Measurements from ENCODE around the gene CLRN3. TPM values are rescaled to one million over a fixed set of nuclear protein-coding genes. Genes with fewer than 3 reads are reported as not detected.

Gene CLRN3, protein sequence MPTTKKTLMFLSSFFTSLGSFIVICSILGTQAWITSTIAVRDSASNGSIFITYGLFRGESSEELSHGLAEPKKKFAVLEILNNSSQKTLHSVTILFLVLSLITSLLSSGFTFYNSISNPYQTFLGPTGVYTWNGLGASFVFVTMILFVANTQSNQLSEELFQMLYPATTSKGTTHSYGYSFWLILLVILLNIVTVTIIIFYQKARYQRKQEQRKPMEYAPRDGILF
- total RNA-seq = under 1 TPM in 1 of 2 donors, not detected in 1; 0.26 TPM

DNA sequence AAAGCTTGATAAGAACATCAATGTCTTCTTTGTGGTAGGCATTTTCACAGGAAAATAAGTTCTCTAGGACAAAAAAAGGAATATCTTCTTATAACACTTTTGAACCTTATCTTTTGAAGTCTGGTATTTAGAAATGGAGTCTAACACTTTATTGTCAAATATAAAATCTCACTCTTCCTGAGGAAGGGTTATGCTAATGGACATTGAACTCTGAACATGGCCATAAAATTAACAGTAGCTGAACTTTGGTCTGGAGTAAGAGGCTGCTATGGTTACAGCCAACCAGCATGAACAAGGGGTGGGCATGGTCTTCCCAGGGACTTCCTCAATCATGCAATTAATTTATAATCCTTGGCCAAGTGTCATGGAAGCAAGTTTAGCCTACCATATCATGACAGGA is at the start of gene CLRN3:
Gene CLRN3 (minus strand): TSS at position 199 of the 400 bp plus-strand sequence. CDS start 157 bp downstream, at position 42.
- Histone ChIP-seq H3K9me3 (no peaks in the 10 kb centered on the region), H3K27ac (no peak within 1 kb of the TSS), H3K36me3 (replicated peaks in 1 of 2; ENCODE audit: insufficient read depth in 1 of 2, low read depth in 2 of 2) (no peaks in the 10 kb centered on the region), H3K27me3 (no peaks in the 10 kb centered on the region), H3K4me3 (no peak within 1 kb of the TSS), H3K4me1 (no peaks in the 10 kb centered on the region)
- DNase-seq (no peak), ATAC-seq (no peak)
- intact Hi-C loops (cut with DNase I) = no loop called here
- TF ChIP-seq POLR2A (IDR thresholded peaks at IDR 0.05) = no peak
- TF ChIP-seq, protein P1, sequence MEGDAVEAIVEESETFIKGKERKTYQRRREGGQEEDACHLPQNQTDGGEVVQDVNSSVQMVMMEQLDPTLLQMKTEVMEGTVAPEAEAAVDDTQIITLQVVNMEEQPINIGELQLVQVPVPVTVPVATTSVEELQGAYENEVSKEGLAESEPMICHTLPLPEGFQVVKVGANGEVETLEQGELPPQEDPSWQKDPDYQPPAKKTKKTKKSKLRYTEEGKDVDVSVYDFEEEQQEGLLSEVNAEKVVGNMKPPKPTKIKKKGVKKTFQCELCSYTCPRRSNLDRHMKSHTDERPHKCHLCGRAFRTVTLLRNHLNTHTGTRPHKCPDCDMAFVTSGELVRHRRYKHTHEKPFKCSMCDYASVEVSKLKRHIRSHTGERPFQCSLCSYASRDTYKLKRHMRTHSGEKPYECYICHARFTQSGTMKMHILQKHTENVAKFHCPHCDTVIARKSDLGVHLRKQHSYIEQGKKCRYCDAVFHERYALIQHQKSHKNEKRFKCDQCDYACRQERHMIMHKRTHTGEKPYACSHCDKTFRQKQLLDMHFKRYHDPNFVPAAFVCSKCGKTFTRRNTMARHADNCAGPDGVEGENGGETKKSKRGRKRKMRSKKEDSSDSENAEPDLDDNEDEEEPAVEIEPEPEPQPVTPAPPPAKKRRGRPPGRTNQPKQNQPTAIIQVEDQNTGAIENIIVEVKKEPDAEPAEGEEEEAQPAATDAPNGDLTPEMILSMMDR (IDR thresholded peaks at IDR 0.05) = no peak

DNA sequence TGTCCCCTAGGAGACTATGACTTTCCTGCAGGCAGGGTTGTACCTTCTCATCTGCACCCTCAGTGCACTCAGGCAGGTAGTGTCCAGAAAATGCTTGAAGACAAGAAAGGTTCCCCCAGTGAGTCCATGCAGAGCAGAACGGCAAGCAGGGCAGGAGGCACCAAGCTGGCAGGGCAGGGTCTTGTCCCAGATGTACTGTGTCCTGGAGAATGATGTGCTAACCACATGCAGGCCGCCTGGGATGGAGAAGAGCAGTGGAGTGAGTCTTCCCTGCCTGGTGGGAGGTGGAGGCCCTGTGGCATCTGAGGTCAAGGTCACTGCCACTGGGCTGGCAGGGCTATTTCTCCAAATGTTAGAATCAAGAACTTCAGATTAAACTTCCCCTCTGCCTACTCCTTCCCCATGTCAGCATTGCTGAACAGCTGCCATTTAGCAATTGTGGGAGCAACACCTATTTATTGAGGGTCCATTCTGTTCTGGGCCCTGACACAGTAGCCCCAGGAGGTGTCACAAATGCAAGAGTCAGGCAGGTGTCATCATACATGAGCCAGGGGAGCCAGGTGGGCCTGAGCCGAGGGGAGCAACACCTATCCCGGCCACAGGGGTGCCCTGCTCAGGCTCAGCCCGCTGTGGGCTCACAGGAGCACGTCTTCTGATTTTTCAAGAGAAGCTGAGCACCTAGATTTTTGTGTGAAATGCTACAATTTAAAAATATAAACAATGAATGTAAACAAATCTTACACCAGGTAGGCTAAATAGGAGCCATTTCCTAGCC is 48.3 kb upstream of the CLRN3 start:
- no peaks in the 10 kb centered on the region for H3K36me3 ChIP-seq (replicated peaks in 1 of 2; ENCODE audit: insufficient read depth in 1 of 2, low read depth in 2 of 2)
- ATAC-seq (no peak), DNase-seq (no peak)
- no peak for TF ChIP-seq POLR2A (IDR thresholded peaks at IDR 0.05)
- TF ChIP-seq, protein P1 (IDR thresholded peaks at IDR 0.05) = no peak
- no peak overlapping the region for H3K4me3 ChIP-seq
- no peaks in the 10 kb centered on the region for H3K9me3 ChIP-seq
- no peaks in the 10 kb centered on the region for H3K27me3 ChIP-seq
- no peaks in the 10 kb centered on the region for H3K4me1 ChIP-seq
- 73 to 74% methylated on average over 5 to 6 of the region's 6 CpGs for WGBS, 2 donors
- H3K27ac ChIP-seq = no peak overlapping the region
- intact Hi-C loops (cut with DNase I) = no loop called here

DNA sequence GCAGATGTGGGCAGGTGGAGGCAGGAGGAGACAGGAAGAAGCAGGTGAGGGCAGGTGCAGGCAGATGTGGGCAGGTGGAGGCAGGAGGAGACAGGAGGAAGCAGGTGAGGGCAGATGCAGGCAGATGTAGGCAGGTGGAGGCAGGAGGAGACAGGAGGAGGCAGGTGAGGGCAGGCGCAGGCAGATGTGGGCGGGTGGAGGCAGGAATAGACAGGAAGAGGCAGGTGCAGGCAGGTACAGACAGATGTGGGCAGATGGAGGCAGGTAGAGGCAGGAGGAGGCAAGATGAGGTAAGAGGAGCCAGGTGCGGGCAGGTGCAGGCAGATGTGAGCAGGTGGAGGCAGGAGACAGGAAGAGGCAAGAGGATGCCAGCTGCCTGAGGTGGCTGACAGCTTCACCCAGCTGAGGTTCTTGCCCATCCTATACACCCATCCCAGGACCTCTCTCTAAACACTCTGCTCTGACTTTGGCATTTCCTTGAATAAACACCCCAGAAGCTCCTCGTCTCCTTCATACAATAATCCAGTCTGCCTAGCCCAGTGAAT is 47.1 kb upstream of the CLRN3 start:
- Histone ChIP-seq H3K4me3 (no peak overlapping the region), H3K27me3 (no peaks in the 10 kb centered on the region), H3K9me3 (no peaks in the 10 kb centered on the region), H3K36me3 (replicated peaks in 1 of 2; ENCODE audit: insufficient read depth in 1 of 2, low read depth in 2 of 2) (no peaks in the 10 kb centered on the region), H3K27ac (no peak overlapping the region), H3K4me1 (no peaks in the 10 kb centered on the region)
- intact Hi-C loops (cut with DNase I) = no loop called here
- 69 to 79% methylated on average over 4 of the region's 4 CpGs for WGBS, 2 donors
- ATAC-seq (no peak), DNase-seq (no peak)
- no peak for TF ChIP-seq POLR2A (IDR thresholded peaks at IDR 0.05)
- TF ChIP-seq, protein P1 (IDR thresholded peaks at IDR 0.05) = no peak

DNA sequence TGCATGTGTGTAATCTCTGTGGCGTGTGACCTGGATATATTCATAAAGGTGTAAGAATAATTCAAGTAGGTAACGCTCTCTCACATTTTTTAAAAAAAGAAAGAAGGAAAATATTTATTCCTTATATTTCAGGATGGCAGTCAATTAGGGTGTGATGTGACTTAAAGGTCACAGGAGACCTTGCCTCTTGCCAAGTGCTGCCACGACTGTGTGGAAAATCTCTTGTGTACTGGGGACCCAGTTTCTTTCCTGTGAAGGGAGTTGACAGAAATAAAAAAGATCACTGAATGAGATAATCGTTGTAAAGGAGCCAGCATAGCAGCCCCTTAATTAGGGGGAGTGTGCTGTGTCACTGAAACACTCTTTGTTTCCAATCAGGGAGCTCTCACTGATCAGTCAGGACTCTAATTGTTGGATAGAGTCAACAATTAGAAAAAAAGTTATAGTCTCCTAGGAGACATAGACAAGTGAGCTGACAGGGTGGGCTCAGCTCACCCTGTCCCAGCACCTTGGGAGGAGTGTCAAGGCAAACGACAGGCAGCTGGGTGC is 45.2 kb upstream of the CLRN3 start:
- intact Hi-C loops (cut with DNase I) = no loop called here
- Histone ChIP-seq H3K36me3 (replicated peaks in 1 of 2; ENCODE audit: insufficient read depth in 1 of 2, low read depth in 2 of 2) (no peaks in the 10 kb centered on the region), H3K9me3 (no peaks in the 10 kb centered on the region), H3K27me3 (no peaks in the 10 kb centered on the region), H3K27ac (no peak overlapping the region), H3K4me3 (no peak overlapping the region), H3K4me1 (no peaks in the 10 kb centered on the region)
- TF ChIP-seq, protein P1 (IDR thresholded peaks at IDR 0.05) = no peak
- TF ChIP-seq POLR2A (IDR thresholded peaks at IDR 0.05) = no peak
- WGBS, 2 donors = 40 to 43% methylated on average over 5 of the region's 5 CpGs
- DNase-seq (no peak), ATAC-seq (no peak)
